Endothelial cell of umbilical vein (primary cell): Measurements from ENCODE around the gene METTL8.

Source experiments
- EZH2 ChIP-seq: IDR thresholded peaks from 2 replicates; pipeline ENCODE4 v1.6.1; 2012; ENCODE audit warnings: borderline replicate concordance, low read depth, mild to moderate bottlenecking, moderate library complexity, low read length, inconsistent platforms; ENCODE audit not compliant: severe bottlenecking
- MYC ChIP-seq: IDR thresholded peaks from one replicate; pipeline ENCODE4 v1.6.1; 2011; ENCODE audit warnings: mild to moderate bottlenecking, low read depth, low read length
- POLR2AphosphoS5 ChIP-seq: IDR thresholded peaks from 2 replicates; pipeline ENCODE4 v1.6.1; 2012; ENCODE audit warnings: low read depth, mild to moderate bottlenecking, control low read depth, low read length, moderate library complexity; ENCODE audit not compliant: insufficient read depth
- TF ChIP-seq, protein P1 (sequence below), 2 donors: IDR thresholded peaks; 1 replicate in 1 of 2; 2 replicates in 1 of 2; pipeline ENCODE4 v1.5.1; 2011; ENCODE audit warnings: low read length in 2 of 2, mild to moderate bottlenecking in 2 of 2, moderate library complexity in 2 of 2, control low read depth in 1 of 2, inconsistent platforms in 1 of 2, low read depth in 1 of 2; ENCODE audit not compliant: insufficient read depth in 1 of 2; ENCODE audit errors: extremely low read depth in 1 of 2

DNA sequence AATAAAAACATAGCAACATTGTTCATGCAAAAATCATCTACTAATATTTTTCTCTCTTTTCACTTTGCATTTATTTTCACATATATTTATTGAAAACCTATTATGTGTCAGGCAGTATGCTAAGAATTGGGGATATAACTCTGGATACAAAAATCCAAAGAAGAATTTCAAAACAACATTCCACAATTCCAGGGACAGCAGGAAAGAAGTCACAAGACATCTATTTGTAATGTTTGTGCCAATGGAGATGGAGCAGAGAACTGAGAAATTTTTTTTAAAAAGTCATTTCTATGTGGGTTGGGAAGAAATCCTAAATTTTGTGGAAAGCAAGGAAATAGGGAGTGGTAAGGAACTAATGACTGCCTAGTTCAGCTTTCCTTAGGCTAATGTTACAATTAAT lies 144.5 kb downstream of the METTL8 start:
- TF ChIP-seq EZH2 = no peak
- TF ChIP-seq, protein P1, sequence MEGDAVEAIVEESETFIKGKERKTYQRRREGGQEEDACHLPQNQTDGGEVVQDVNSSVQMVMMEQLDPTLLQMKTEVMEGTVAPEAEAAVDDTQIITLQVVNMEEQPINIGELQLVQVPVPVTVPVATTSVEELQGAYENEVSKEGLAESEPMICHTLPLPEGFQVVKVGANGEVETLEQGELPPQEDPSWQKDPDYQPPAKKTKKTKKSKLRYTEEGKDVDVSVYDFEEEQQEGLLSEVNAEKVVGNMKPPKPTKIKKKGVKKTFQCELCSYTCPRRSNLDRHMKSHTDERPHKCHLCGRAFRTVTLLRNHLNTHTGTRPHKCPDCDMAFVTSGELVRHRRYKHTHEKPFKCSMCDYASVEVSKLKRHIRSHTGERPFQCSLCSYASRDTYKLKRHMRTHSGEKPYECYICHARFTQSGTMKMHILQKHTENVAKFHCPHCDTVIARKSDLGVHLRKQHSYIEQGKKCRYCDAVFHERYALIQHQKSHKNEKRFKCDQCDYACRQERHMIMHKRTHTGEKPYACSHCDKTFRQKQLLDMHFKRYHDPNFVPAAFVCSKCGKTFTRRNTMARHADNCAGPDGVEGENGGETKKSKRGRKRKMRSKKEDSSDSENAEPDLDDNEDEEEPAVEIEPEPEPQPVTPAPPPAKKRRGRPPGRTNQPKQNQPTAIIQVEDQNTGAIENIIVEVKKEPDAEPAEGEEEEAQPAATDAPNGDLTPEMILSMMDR (IDR thresholded peaks at IDR 0.05; ENCODE audit: extremely low read depth in 1 of 2, insufficient read depth in 1 of 2, low read depth in 1 of 2, low read length in 2 of 2) = no peak
- no peak for TF ChIP-seq MYC
- no peak for TF ChIP-seq POLR2AphosphoS5
